H1 (cell line): ENCODE data around the gene EPM2A. TPM values are rescaled to one million over a fixed set of nuclear protein-coding genes. Genes with fewer than 3 reads are reported as not detected.

Source experiments
- CTCF ChIA-PET: fragments of 300-600 bp; sonication (Branson Sonifier 250); formaldehyde crosslinking; loops from one replicate; lab custom pipeline; 2021; ENCODE audit not compliant: partially characterized antibody; lab: Charles Lee
- POLR2A ChIA-PET: fragments of 300-600 bp; sonication (Branson Sonifier 250); formaldehyde crosslinking; loops from one replicate; lab custom pipeline; 2021; ENCODE audit warnings: inconsistent platforms; ENCODE audit not compliant: partially characterized antibody; lab: Charles Lee
- DNase-seq, 2 experiments: peaks; one replicate each; pipeline versions ENCODE4 v3.0.0 to v3.0.0-alpha.2; 2010 to 2022; ENCODE audit warnings: low spot score in 2 of 2, low read depth in 1 of 2, mixed read lengths in 1 of 2
- FAIRE-seq: peaks from 2 replicates; lab custom pipeline; 2011; peaks lifted over from hg19 to GRCh38; lab: Jason Lieb, UNC
- H2AFZ ChIP-seq: 2 replicates; pipeline ENCODE4 v1.8.1; 2012; ENCODE audit warnings: low read length, inconsistent platforms
- H2AK5ac ChIP-seq: 2 replicates; pipeline ENCODE4 v1.6.1; 2013; ENCODE audit warnings: low read depth, low read length
- H2BK120ac ChIP-seq: replicated peaks from 2 replicates; pipeline ENCODE3; 2013; ENCODE audit warnings: low read depth, low read length, inconsistent platforms
- H2BK12ac ChIP-seq: 2 replicates; pipeline ENCODE4 v1.6.1; 2013; ENCODE audit warnings: low read depth, low read length
- H2BK15ac ChIP-seq: 2 replicates; pipeline ENCODE4 v1.6.1; 2013; ENCODE audit warnings: low read length
- H2BK20ac ChIP-seq: 2 replicates; pipeline ENCODE4 v1.6.1; 2013; ENCODE audit warnings: low read length
- H2BK5ac ChIP-seq: 2 replicates; pipeline ENCODE4 v1.6.1; 2013; ENCODE audit warnings: low read depth, low read length
- H3K14ac ChIP-seq: 2 replicates; pipeline ENCODE4 v1.6.1; 2013; ENCODE audit warnings: inconsistent platforms; ENCODE audit not compliant: insufficient read length
- H3K18ac ChIP-seq: 2 replicates; pipeline ENCODE4 v1.6.1; 2013; ENCODE audit warnings: low read length; ENCODE audit errors: extremely low read depth
- H3K23ac ChIP-seq: 2 replicates; pipeline ENCODE4 v1.6.1; 2013; ENCODE audit warnings: inconsistent platforms; ENCODE audit not compliant: insufficient read length
- H3K23me2 ChIP-seq: 2 replicates; pipeline ENCODE4 v1.6.1; 2013; ENCODE audit warnings: low read depth, low read length
- H3K27ac ChIP-seq: 2 replicates; pipeline ENCODE4 v1.6.1; 2011; ENCODE audit warnings: low read depth, low read length, inconsistent platforms
- H3K27me3 ChIP-seq, 4 experiments: replicated peaks in 1 of 4; 1 replicate in 1 of 4; 2 replicates in 3 of 4; pipeline versions ENCODE4 v1.6.1 to v1.8.1; 2011 to 2013; ENCODE audit warnings: low read length in 3 of 4, mild to moderate bottlenecking in 3 of 4, inconsistent platforms in 2 of 4, mixed read lengths in 2 of 4, moderate library complexity in 1 of 4; ENCODE audit not compliant: control insufficient read depth in 3 of 4, insufficient read depth in 3 of 4; ENCODE audit errors: extremely low read depth in 1 of 4
- H3K36me3 ChIP-seq, 4 experiments: 2 replicates each; pipeline versions ENCODE4 v1.6.1 to v1.8.1; 2011 to 2013; ENCODE audit warnings: mild to moderate bottlenecking in 4 of 4, low read length in 3 of 4, moderate library complexity in 2 of 4, control low read depth in 1 of 4, inconsistent platforms in 1 of 4; ENCODE audit not compliant: insufficient read depth in 4 of 4, control insufficient read depth in 2 of 4
- H3K4ac ChIP-seq: replicated peaks from 2 replicates; pipeline ENCODE3; 2013; ENCODE audit warnings: low read length, low read depth, mixed read lengths, inconsistent platforms; ENCODE audit not compliant: insufficient read length
- H3K4me1 ChIP-seq, 4 experiments: replicated peaks in 1 of 4; 1 replicate in 1 of 4; 2 replicates in 3 of 4; pipeline versions ENCODE4 v1.6.1 to v1.8.1; 2011 to 2013; ENCODE audit warnings: low read length in 3 of 4, inconsistent platforms in 2 of 4, mixed read lengths in 1 of 4; ENCODE audit not compliant: insufficient read depth in 4 of 4, control insufficient read depth in 3 of 4
- H3K4me2 ChIP-seq, 2 experiments: 2 replicates each; pipeline versions ENCODE4 v1.6.1 to v1.8.1; 2011 to 2013; ENCODE audit warnings: low read depth in 2 of 2, low read length in 2 of 2, control low read depth in 1 of 2, inconsistent platforms in 1 of 2, mild to moderate bottlenecking in 1 of 2; ENCODE audit not compliant: insufficient read depth in 1 of 2
- H3K4me3 ChIP-seq, 4 experiments: fragments of 200-600, 300-600 bp in 1 of 4; sonication (generic), shearing (Covaris generic), sonication (Bioruptor Twin) in 1 of 4; 2 replicates each; pipeline versions ENCODE4 v1.5.1 to v1.8.1; 2011 to 2016; ENCODE audit warnings: low read length in 4 of 4, low read depth in 3 of 4, control low read depth in 2 of 4, inconsistent platforms in 2 of 4, mild to moderate bottlenecking in 2 of 4, mixed read lengths in 1 of 4, moderate library complexity in 1 of 4; ENCODE audit not compliant: insufficient read depth in 2 of 4; ENCODE audit errors: extremely low read depth in 1 of 4
- H3K56ac ChIP-seq: replicated peaks from 2 replicates; pipeline ENCODE3; 2013; ENCODE audit warnings: low read depth, mild to moderate bottlenecking, mixed read lengths, low read length, inconsistent platforms; ENCODE audit not compliant: insufficient read length
- H3K79me1 ChIP-seq: 2 replicates; pipeline ENCODE4 v1.6.1; 2013; ENCODE audit warnings: low read depth, low read length, control low read depth
- H3K79me2 ChIP-seq, 2 experiments: 2 replicates each; pipeline versions ENCODE4 v1.6.1 to v1.8.1; 2012 to 2013; ENCODE audit warnings: low read length in 2 of 2, mild to moderate bottlenecking in 2 of 2, inconsistent platforms in 1 of 2; ENCODE audit not compliant: insufficient read depth in 2 of 2, control insufficient read depth in 1 of 2
- H3K9ac ChIP-seq, 4 experiments: replicated peaks in 1 of 4; 1 replicate in 1 of 4; 2 replicates in 3 of 4; pipeline versions ENCODE4 v1.6.1 to v1.8.1; 2011 to 2013; ENCODE audit warnings: low read depth in 3 of 4, low read length in 3 of 4, control low read depth in 2 of 4, mild to moderate bottlenecking in 2 of 4, moderate library complexity in 2 of 4, inconsistent platforms in 1 of 4; ENCODE audit errors: extremely low read depth in 1 of 4
- H3K9me3 ChIP-seq, 2 experiments: 2 replicates each; pipeline versions ENCODE4 v1.6.1 to v1.8.1; 2012 to 2013; ENCODE audit warnings: mild to moderate bottlenecking in 2 of 2, moderate library complexity in 2 of 2, control low read depth in 1 of 2, inconsistent platforms in 1 of 2, low read depth in 1 of 2, low read length in 1 of 2, mixed read lengths in 1 of 2; ENCODE audit not compliant: insufficient read depth in 2 of 2
- H4K20me1 ChIP-seq, 2 experiments: replicated peaks in 1 of 2; 2 replicates each; pipeline versions ENCODE3 to v1.8.1; 2011 to 2013; ENCODE audit warnings: inconsistent platforms in 2 of 2, low read length in 2 of 2, mild to moderate bottlenecking in 1 of 2; ENCODE audit not compliant: insufficient read depth in 2 of 2, control insufficient read depth in 1 of 2
- H4K5ac ChIP-seq: 2 replicates; pipeline ENCODE4 v1.6.1; 2013; ENCODE audit warnings: low read length, low read depth, mixed read lengths, inconsistent platforms; ENCODE audit not compliant: insufficient read length
- H4K8ac ChIP-seq: 2 replicates; pipeline ENCODE4 v1.8.0; 2013; ENCODE audit warnings: mild to moderate bottlenecking, moderate library complexity, low read length, inconsistent platforms; ENCODE audit not compliant: insufficient read depth; ENCODE audit errors: extremely low read depth
- H4K91ac ChIP-seq: replicated peaks from 2 replicates; pipeline ENCODE3; 2013; ENCODE audit warnings: low read length, mixed read lengths, inconsistent platforms; ENCODE audit not compliant: insufficient read length
- CBX5 ChIP-seq: fragments of 300-800, 300-1000 bp; sonication (generic); IDR thresholded peaks from 2 replicates; pipeline ENCODE4 v1.7.1; 2016; ENCODE audit warnings: antibody characterized with exemption, low read length, low read depth
- WGBS, 2 experiments: shearing (Covaris generic) in 1 of 2; methylation state at CpG; one replicate each; pipeline versions ENCODE4 v1.1.6 to v1.1.7; 2013 to 2015; ENCODE audit warnings: low lambda C conversion rate in 2 of 2, mixed read lengths in 2 of 2, inconsistent platforms in 1 of 2, low coverage in 1 of 2, missing lambda C conversion rate in 1 of 2; ENCODE audit not compliant: insufficient replicate concordance in 2 of 2, insufficient coverage in 1 of 2, insufficient read length in 1 of 2; ENCODE audit errors: extremely low coverage in 1 of 2, missing lambda C conversion rate in 1 of 2; 5-methylcytosine and 5-hydroxymethylcytosine counted together
- polyA plus RNA-seq, 7 experiments: library from polyadenylated mRNA; depleted of rRNA in 3 of 7; stranded (reverse) in 5 of 7; unstranded in 2 of 7; fragments of >200 nt in 5 of 7; fragments of 200-250 nt in 2 of 7; gene quantifications; 1 replicate in 5 of 7; 2 replicates in 1 of 7; 4 replicates in 1 of 7; pipeline versions ENCODE4 v1.2.1 to v1.2.3, GENCODE V29; 2011 to 2013; ENCODE audit warnings: missing spikeins in 2 of 7, mixed read lengths in 2 of 7
- total RNA-seq: library from RNA; stranded (reverse); fragmentation: NEBNext Ultra II Directional; extraction: Animal tissue kit (Norgen Biotek cat#: 25700); gene quantifications from 2 replicates; pipeline ENCODE4 v1.2.1, GENCODE V29; 2021

EPM2A gene
- total and polyA plus RNA-seq, 2 of the 8 experiments (the other 6 are each of a cell fraction or from before 2014, with no cell fraction given) = 2.3 to 6.2 TPM

- no peak overlapping the region for H2BK12ac ChIP-seq
- H2AK5ac ChIP-seq = no peak overlapping the region
- whole genome bisulfite sequencing, 2 experiments = 91% methylated on average over 1 of the region's 1 CpG; no CpG with 5 or more reads in 1 of the 2 experiments
- no peaks in the 10 kb centered on the region for H3K27me3 ChIP-seq
- H2AFZ ChIP-seq = no peak overlapping the region
- peaks cover 0 to 6% (median 0%) of the 10 kb centered on the region in 4 experiments; a peak in 2 of 8 replicates for H3K36me3 ChIP-seq
- no peaks in the 10 kb centered on the region for H4K20me1 ChIP-seq
- H4K91ac ChIP-seq = no peak overlapping the region
- no peak overlapping the region for H3K14ac ChIP-seq
- no peak overlapping the region for H3K4me2 ChIP-seq
- H3K4me1 ChIP-seq = peaks cover 0 to 2% (median 0%) of the 10 kb centered on the region in 4 experiments; a peak in 2 of 7 replicates
- no peak overlapping the region for H2BK5ac ChIP-seq
- FAIRE-seq (no peak), DNase-seq (no peak)
- H3K27ac ChIP-seq = no peak overlapping the region
- H2BK15ac ChIP-seq = no peak overlapping the region
- H3K79me2 ChIP-seq = peaks cover 0 to 5% of the 10 kb centered on the region in 2 experiments; a peak in 1 of 4 replicates
- ChIA-PET POLR2A (no interaction called here), CTCF (interaction anchor here (0.7 kb wide), 1 partner anchor 11 kb away, joined by 3 read pairs; no protein-coding TSS in a partner anchor)
- H3K23ac ChIP-seq = no peak overlapping the region
- H3K9me3 ChIP-seq = peaks cover 6 to 8% of the 10 kb centered on the region in 2 experiments; a peak in 1 of 4 replicates
- H3K4ac ChIP-seq = no peak overlapping the region
- H3K56ac ChIP-seq = no peak overlapping the region
- H3K79me1 ChIP-seq = no peaks in the 10 kb centered on the region
- no peak overlapping the region for H3K9ac ChIP-seq
- no peak for TF ChIP-seq CBX5
- no peak overlapping the region for H4K8ac ChIP-seq
- no peak overlapping the region for H2BK20ac ChIP-seq
- no peak overlapping the region for H4K5ac ChIP-seq
- H3K23me2 ChIP-seq = peaks cover 4% of the 10 kb centered on the region; the same call in 1 of the 2 replicates
- H3K4me3 ChIP-seq = no peak overlapping the region
- no peak overlapping the region for H2BK120ac ChIP-seq
- H3K18ac ChIP-seq = no peak overlapping the region
Measured at GRCh38 chr6:145731447-145731846, 3.9 kb downstream of the EPM2A start.
